Dendritic cell treated with granulocyte-macrophage colony-stimulating factor and Interleukin-4, amounts not matched to agents 40 ng/mL and 50 ng/mL, for 4 days (primary cell): ENCODE data around the gene ACADS.

ENCODE experiments used
- H3K27ac Mint-ChIP-seq: one replicate; pipeline ENCODE4 v1.8.0; 2022; ENCODE audit warnings: mild to moderate bottlenecking, mixed read lengths
- H3K27me3 Mint-ChIP-seq: one replicate; pipeline ENCODE4 v1.8.0; 2022; ENCODE audit warnings: mild to moderate bottlenecking, mixed read lengths
- H3K36me3 Mint-ChIP-seq: one replicate; pipeline ENCODE4 v1.8.0; 2022; ENCODE audit warnings: low read depth, mixed read lengths
- H3K4me1 Mint-ChIP-seq: one replicate; pipeline ENCODE4 v1.8.0; 2022; ENCODE audit warnings: low read depth, mixed read lengths
- H3K4me3 Mint-ChIP-seq: one replicate; pipeline ENCODE4 v1.8.0; 2022; ENCODE audit warnings: mild to moderate bottlenecking, moderate library complexity, mixed read lengths
- H3K9me3 Mint-ChIP-seq: one replicate; pipeline ENCODE4 v1.8.0; 2022; ENCODE audit warnings: mixed read lengths
- intact Hi-C: fragments of 100-400 bp; cut with micrococcal nuclease; formaldehyde crosslinking; loops from one replicate; pipeline ENCODE4 v1.15.0; 2022

The ACADS gene

GRCh38 chr12:120759591-120760348, 34.1 kb downstream of the ACADS start:
- no peaks in the 10 kb centered on the region for H3K4me1 Mint-ChIP-seq
- H3K36me3 Mint-ChIP-seq, result peaks cover 46% of the 10 kb centered on the region
- H3K4me3 Mint-ChIP-seq, result no peak overlapping the region
- H3K9me3 Mint-ChIP-seq, result peaks cover 8% of the 10 kb centered on the region
- intact Hi-C loops, result no loop called here
- no peak overlapping the region for H3K27ac Mint-ChIP-seq
- peaks cover 3% of the 10 kb centered on the region for H3K27me3 Mint-ChIP-seq

GRCh38 chr12:120760349-120761254, 35.0 kb downstream of the ACADS start:
- H3K9me3 Mint-ChIP-seq, result no peaks in the 10 kb centered on the region
- intact Hi-C loops, result no loop called here
- H3K4me3 Mint-ChIP-seq, result no peak overlapping the region
- H3K4me1 Mint-ChIP-seq, result no peaks in the 10 kb centered on the region
- peaks cover 54% of the 10 kb centered on the region for H3K36me3 Mint-ChIP-seq
- H3K27ac Mint-ChIP-seq, result no peak overlapping the region
- H3K27me3 Mint-ChIP-seq, result peaks cover 3% of the 10 kb centered on the region

- H3K27ac Mint-ChIP-seq, result no peak overlapping the region
- intact Hi-C loops, result no loop called here
Observed at GRCh38 chr12:120761519-120761934, 35.9 kb downstream of the ACADS start.

GRCh38 chr12:120762086-120762485, 36.5 kb downstream of the ACADS start:
- no peaks in the 10 kb centered on the region for H3K9me3 Mint-ChIP-seq
- no peak overlapping the region for H3K4me3 Mint-ChIP-seq
- H3K36me3 Mint-ChIP-seq, result peaks cover 69% of the 10 kb centered on the region
- H3K27me3 Mint-ChIP-seq, result no peaks in the 10 kb centered on the region
- no peaks in the 10 kb centered on the region for H3K4me1 Mint-ChIP-seq
- H3K27ac Mint-ChIP-seq, result no peak overlapping the region
- intact Hi-C loops, result no loop called here

More at GRCh38 chr12:120761519-120761934, 35.9 kb downstream of the ACADS start:
- Mint-ChIP-seq H3K27me3 (no peaks in the 10 kb centered on the region), H3K4me1 (no peaks in the 10 kb centered on the region), H3K9me3 (no peaks in the 10 kb centered on the region), H3K4me3 (no peak overlapping the region), H3K36me3 (peaks cover 64% of the 10 kb centered on the region)

GRCh38 chr12:120763250-120763649, 37.6 kb downstream of the ACADS start:
- Mint-ChIP-seq H3K36me3 (peaks cover 79% of the 10 kb centered on the region), H3K27ac (no peak overlapping the region), H3K4me1 (no peaks in the 10 kb centered on the region), H3K4me3 (no peak overlapping the region), H3K9me3 (no peaks in the 10 kb centered on the region), H3K27me3 (no peaks in the 10 kb centered on the region)
- intact Hi-C loops, result no loop called here

- intact Hi-C loops, result no loop called here
- no peaks in the 10 kb centered on the region for H3K9me3 Mint-ChIP-seq
- no peaks in the 10 kb centered on the region for H3K27me3 Mint-ChIP-seq
- H3K27ac Mint-ChIP-seq, result no peak overlapping the region
- no peak overlapping the region for H3K4me3 Mint-ChIP-seq
- H3K36me3 Mint-ChIP-seq, result peaks cover 95% of the 10 kb centered on the region
- no peaks in the 10 kb centered on the region for H3K4me1 Mint-ChIP-seq
Observed at GRCh38 chr12:120764816-120765215, 39.2 kb downstream of the ACADS start.

- no peaks in the 10 kb centered on the region for H3K4me1 Mint-ChIP-seq
- H3K27ac Mint-ChIP-seq, result no peak overlapping the region
- no peaks in the 10 kb centered on the region for H3K27me3 Mint-ChIP-seq
- intact Hi-C loops, result no loop called here
- H3K9me3 Mint-ChIP-seq, result no peaks in the 10 kb centered on the region
- no peak overlapping the region for H3K4me3 Mint-ChIP-seq
- H3K36me3 Mint-ChIP-seq, result peaks cover 95% of the 10 kb centered on the region
Observed at GRCh38 chr12:120766566-120766965, 40.9 kb downstream of the ACADS start.

GRCh38 chr12:120767071-120768024, 41.7 kb downstream of the ACADS start:
- intact Hi-C loops, result no loop called here
- Mint-ChIP-seq H3K9me3 (no peaks in the 10 kb centered on the region), H3K27ac (no peak overlapping the region), H3K27me3 (no peaks in the 10 kb centered on the region), H3K4me3 (no peak overlapping the region), H3K4me1 (no peaks in the 10 kb centered on the region), H3K36me3 (peaks cover 95% of the 10 kb centered on the region)

GRCh38 chr12:120771097-120771496, 45.5 kb downstream of the ACADS start:
- Mint-ChIP-seq H3K27ac (no peak overlapping the region), H3K9me3 (no peaks in the 10 kb centered on the region), H3K4me1 (no peaks in the 10 kb centered on the region), H3K36me3 (peaks cover 88% of the 10 kb centered on the region), H3K4me3 (no peak overlapping the region), H3K27me3 (no peaks in the 10 kb centered on the region)
- intact Hi-C loops, result no loop called here

- H3K36me3 Mint-ChIP-seq, result peaks cover 77% of the 10 kb centered on the region
- intact Hi-C loops, result no loop called here
- H3K4me1 Mint-ChIP-seq, result no peaks in the 10 kb centered on the region
- no peaks in the 10 kb centered on the region for H3K27me3 Mint-ChIP-seq
- no peaks in the 10 kb centered on the region for H3K9me3 Mint-ChIP-seq
- H3K4me3 Mint-ChIP-seq, result no peak overlapping the region
- no peak overlapping the region for H3K27ac Mint-ChIP-seq
Observed at GRCh38 chr12:120774169-120774916, 48.7 kb downstream of the ACADS start.

- H3K4me3 Mint-ChIP-seq, result no peak overlapping the region
- H3K27ac Mint-ChIP-seq, result no peak overlapping the region
- intact Hi-C loops, result no loop called here
Observed at GRCh38 chr12:120775862-120776552, 50.4 kb downstream of the ACADS start.

GRCh38 chr12:120783197-120783596, 57.6 kb downstream of the ACADS start:
- no peak overlapping the region for H3K27ac Mint-ChIP-seq
- H3K4me1 Mint-ChIP-seq, result no peaks in the 10 kb centered on the region
- H3K4me3 Mint-ChIP-seq, result no peak overlapping the region
- peaks cover 74% of the 10 kb centered on the region for H3K36me3 Mint-ChIP-seq
- intact Hi-C loops, result no loop called here
- no peaks in the 10 kb centered on the region for H3K27me3 Mint-ChIP-seq
- H3K9me3 Mint-ChIP-seq, result no peaks in the 10 kb centered on the region

More at GRCh38 chr12:120775862-120776552, 50.4 kb downstream of the ACADS start:
- H3K27me3 Mint-ChIP-seq, result no peaks in the 10 kb centered on the region
- peaks cover 77% of the 10 kb centered on the region for H3K36me3 Mint-ChIP-seq
- no peaks in the 10 kb centered on the region for H3K4me1 Mint-ChIP-seq
- no peaks in the 10 kb centered on the region for H3K9me3 Mint-ChIP-seq
